Epithelial cell of proximal tubule (primary cell): Measurements from ENCODE around the gene GHITM. TPM values are rescaled to one million over a fixed set of nuclear protein-coding genes. Genes with fewer than 3 reads are reported as not detected.

ENCODE experiments used
- DNase-seq: peaks from one replicate; pipeline ENCODE4 v3.0.0-alpha.2; 2011; ENCODE audit warnings: low read depth
- H3K4me3 ChIP-seq: 2 replicates; pipeline ENCODE4 v1.5.1; 2011; ENCODE audit warnings: low read depth, mild to moderate bottlenecking, low read length
- total RNA-seq: library from RNA; depleted of rRNA; stranded (reverse); fragments of >200 nt; gene quantifications from 2 replicates; pipeline ENCODE4 v1.2.3, GENCODE V29; 2015
- TF ChIP-seq, protein P1 (sequence below): conservative IDR thresholded peaks from 2 replicates; pipeline ENCODE4 v1.5.1; 2012; ENCODE audit warnings: low read depth, mild to moderate bottlenecking, low read length

The GHITM gene
- total RNA-seq, 1 donor from 2014 or later = 174 TPM

DNA sequence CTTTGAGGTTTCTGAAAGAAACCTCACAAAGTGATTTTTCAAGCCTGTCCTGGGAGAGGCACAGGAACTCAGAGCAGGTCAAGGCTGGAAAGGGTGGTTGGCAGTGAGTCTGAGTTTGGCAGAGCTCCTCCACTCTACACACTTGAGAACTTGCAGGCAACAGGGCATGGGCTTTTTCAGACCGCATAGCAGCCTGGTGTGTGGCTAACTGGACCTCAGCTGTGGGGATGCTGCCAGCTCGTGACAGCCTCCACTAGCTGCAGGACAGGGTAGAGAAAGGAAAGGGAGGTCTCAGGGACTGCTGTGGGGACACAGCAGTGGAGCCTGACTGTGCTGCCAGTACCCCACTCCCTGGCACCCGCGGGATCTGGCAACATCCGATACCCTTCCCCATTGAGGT is 57.6 kb downstream of the GHITM start:
- TF ChIP-seq, protein P1, sequence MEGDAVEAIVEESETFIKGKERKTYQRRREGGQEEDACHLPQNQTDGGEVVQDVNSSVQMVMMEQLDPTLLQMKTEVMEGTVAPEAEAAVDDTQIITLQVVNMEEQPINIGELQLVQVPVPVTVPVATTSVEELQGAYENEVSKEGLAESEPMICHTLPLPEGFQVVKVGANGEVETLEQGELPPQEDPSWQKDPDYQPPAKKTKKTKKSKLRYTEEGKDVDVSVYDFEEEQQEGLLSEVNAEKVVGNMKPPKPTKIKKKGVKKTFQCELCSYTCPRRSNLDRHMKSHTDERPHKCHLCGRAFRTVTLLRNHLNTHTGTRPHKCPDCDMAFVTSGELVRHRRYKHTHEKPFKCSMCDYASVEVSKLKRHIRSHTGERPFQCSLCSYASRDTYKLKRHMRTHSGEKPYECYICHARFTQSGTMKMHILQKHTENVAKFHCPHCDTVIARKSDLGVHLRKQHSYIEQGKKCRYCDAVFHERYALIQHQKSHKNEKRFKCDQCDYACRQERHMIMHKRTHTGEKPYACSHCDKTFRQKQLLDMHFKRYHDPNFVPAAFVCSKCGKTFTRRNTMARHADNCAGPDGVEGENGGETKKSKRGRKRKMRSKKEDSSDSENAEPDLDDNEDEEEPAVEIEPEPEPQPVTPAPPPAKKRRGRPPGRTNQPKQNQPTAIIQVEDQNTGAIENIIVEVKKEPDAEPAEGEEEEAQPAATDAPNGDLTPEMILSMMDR = no peak
- DNase-seq = no peak
- no peak overlapping the region for H3K4me3 ChIP-seq

DNA sequence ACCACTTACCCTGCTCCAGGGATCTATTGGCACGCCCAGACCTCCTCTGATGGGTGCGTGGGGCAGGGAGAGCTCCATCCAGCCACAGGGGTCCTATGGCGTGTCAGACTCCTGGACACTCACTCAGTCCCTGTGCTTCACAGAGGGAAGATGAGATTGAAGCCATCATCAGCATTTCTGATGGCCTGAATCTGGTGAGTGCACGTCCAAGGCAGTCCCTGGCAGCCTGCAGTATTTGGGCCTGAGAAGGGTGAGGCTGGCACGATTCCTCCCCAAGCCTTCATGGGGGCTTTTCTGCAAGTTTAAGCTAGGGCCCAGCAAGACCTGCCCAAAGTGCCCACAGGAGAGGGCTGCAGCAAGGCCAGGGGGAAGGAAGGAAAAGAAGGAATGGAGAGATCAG is 58.3 kb downstream of the GHITM start:
- TF ChIP-seq, protein P1 = no peak
- no peak for DNase-seq

DNA sequence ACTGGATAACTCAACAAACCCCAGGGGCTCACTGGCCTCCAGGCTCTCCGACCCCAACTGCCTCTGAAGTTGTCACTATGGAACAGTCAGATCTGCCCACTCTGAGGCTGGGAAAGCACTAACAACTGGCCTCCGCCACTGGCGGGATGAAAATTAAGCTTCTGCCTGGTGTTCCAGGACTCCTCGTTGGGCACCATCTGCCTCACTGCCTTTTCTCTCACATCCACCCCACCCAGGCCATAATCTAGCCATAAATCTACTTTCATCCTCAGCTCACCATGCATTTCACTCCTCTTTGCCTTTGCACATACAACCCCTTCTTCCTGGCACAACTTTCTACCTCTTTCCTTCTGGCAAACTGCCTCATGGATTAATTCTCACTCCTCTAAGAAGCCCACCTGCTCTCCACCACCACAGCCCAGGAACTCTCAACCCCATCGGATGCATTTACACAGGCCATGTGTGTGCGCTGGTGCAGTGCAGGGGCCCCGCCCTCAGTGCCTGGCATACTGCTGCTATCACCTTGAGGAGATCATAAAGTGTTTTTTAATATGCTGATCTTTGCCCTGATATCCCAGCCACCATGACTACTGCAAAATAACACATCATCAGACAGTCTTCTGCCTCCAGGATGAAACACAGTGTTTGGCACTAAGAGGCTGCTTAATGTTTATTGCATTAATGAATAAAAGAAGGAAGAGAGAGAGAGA is 59.1 kb downstream of the GHITM start:
- no peak overlapping the region for H3K4me3 ChIP-seq
- TF ChIP-seq, protein P1 = no peak

More for the DNA sequence above, 58.3 kb downstream of the GHITM start:
- no peak overlapping the region for H3K4me3 ChIP-seq

DNA sequence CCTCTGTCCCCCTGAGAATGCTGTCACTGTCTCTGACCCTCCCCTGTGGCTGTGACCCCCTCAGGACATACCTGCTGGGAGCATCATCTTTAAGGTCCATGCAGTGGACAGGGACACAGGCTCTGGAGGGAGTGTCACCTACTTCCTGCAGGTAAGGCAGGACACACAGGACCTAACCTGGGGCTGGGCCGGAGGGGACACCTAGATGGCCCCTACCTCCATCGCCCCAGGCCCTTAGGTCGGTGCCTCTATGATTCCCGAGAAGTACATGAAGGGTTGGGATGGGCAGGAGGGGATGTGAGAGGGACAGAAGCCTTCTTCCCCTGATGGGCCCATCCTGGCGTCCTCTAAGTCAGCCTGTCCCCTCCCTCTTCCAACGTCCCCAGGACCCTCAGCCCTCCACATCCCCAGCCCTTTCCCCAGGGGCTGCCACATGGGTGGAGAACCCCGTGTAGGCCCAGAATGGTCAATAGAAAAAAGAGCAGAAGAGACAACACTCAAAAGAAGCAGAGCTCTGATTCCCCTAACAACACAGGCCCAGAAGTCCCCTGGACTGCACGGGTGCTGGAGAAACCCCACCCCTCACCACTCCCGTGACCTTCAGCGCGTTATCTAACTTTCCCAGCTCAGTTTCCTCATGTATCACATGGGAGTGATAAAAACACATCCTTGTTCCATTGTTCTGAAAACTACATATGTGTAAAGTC is 61.4 kb downstream of the GHITM start:
- no peak for DNase-seq
- no peak overlapping the region for H3K4me3 ChIP-seq
- TF ChIP-seq, protein P1 = no peak

More for the DNA sequence above, 59.1 kb downstream of the GHITM start:
- no peak for DNase-seq

DNA sequence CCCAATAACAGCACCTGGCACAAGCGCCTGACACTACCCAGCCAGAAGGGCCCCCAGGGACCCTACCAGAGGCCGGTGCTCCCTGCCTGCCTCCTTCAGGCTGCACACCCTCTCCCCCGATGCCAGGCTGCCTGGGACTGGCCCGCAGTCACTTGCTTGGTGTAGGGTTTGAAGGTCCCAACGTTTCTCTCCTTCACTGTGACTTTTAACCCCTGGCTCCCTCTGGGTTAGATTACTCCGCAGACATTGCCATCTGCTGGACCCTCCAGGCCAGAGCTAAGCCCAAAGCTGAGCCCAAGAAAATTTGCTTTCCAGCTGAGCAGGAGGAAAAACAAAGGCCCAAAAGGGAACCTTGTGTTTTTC is 61.9 kb downstream of the GHITM start:
- TF ChIP-seq, protein P1 = peak; percentile 35
- DNase-seq = no peak
- no peak overlapping the region for H3K4me3 ChIP-seq

DNA sequence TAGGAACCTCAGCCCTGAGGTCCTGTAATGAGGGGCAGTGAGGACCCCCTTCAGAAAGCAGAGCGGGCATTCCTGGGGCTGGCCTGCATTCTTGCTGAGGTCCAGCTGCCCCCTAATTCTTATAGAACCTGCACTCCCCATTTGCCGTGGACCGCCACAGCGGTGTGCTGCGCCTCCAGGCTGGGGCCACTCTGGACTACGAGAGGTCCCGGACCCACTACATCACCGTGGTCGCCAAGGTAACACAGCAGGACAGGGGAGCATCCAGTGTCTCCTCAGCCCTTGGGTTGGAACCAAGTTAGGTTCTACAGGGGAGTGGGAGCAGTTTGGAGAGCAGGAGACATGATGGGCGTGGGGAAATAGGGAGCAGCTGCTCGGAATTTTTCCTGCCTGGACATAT is 62.4 kb downstream of the GHITM start:
- no peak for DNase-seq
- no peak overlapping the region for H3K4me3 ChIP-seq
- TF ChIP-seq, protein P1 = no peak

DNA sequence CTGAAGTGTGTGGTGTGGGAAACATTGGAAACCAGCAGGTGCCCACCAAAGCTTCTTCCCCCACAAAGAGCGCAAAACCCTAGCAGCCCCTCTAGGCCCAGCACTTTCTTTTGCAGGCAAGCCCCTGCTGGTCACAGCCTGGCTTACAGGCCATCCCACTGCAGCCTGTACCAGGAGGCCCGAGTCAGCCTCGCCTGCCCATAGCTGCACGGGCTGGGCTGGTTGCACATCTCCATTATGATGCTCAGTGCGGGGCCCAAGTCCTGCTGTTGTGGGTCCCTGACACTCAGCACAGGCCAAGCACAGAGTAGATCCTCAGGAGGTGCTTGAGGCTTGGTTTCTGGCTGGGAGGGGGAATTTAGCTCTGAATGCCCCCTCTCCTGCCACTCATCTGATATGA is 63.0 kb downstream of the GHITM start:
- no peak overlapping the region for H3K4me3 ChIP-seq
- DNase-seq = no peak
- TF ChIP-seq, protein P1 = no peak
